HepG2 (cell line): Measurements from ENCODE around the gene ERICH3.

Source experiments
- BHLHE40 ChIP-seq: IDR thresholded peaks from 2 replicates; pipeline ENCODE4 v1.6.1; 2011; ENCODE audit warnings: low read length, improper control_type of control experiment
- CTCF ChIP-seq: sonication (generic); formaldehyde crosslinking; IDR thresholded peaks from 2 replicates; pipeline ENCODE4 v1.5.0; 2020; ENCODE audit warnings: mild to moderate bottlenecking, missing genetic modification reagents, moderate library complexity
- EED ChIP-seq: sonication (generic); formaldehyde crosslinking; IDR thresholded peaks from 2 replicates; pipeline ENCODE4 v1.5.0; 2020; ENCODE audit warnings: mild to moderate bottlenecking, missing genetic modification reagents
- ELF4 ChIP-seq: sonication (generic); formaldehyde crosslinking; IDR thresholded peaks from 2 replicates; pipeline ENCODE4 v1.5.0; 2020; ENCODE audit warnings: missing genetic modification reagents, mild to moderate bottlenecking, moderate library complexity, borderline replicate concordance
- ELK4 ChIP-seq: sonication (generic); formaldehyde crosslinking; IDR thresholded peaks from 2 replicates; pipeline ENCODE4 v1.9.0; 2021; ENCODE audit warnings: missing genetic modification reagents, borderline replicate concordance
- ETV5 ChIP-seq: IDR thresholded peaks from 2 replicates; pipeline ENCODE4 v1.6.1; 2018; ENCODE audit warnings: missing biosample characterization, missing genetic modification reagents, inconsistent platforms, borderline replicate concordance
- FOXA1 ChIP-seq, 2 experiments: fragments of 450-650 bp in 1 of 2; sonication (generic) in 1 of 2; formaldehyde crosslinking in 1 of 2; IDR thresholded peaks; 2 replicates each; pipeline versions ENCODE4 v1.4.0 to v1.6.1; 2016 to 2020; ENCODE audit warnings: missing genetic modification reagents in 1 of 2
- MAFK ChIP-seq, 2 experiments: IDR thresholded peaks in 1 of 2; conservative IDR thresholded peaks in 1 of 2; 2 replicates each; pipeline ENCODE4 v1.6.1; 2011; ENCODE audit warnings: improper control_type of control experiment in 2 of 2, low read length in 2 of 2
- MXI1 ChIP-seq: IDR thresholded peaks from 3 replicates; pipeline ENCODE4 v1.6.1; 2012; ENCODE audit warnings: low read depth, low read length, inconsistent platforms, borderline replicate concordance
- TP53 ChIP-seq: sonication (generic); formaldehyde crosslinking; conservative IDR thresholded peaks from 2 replicates; pipeline ENCODE4 v1.4.0; 2020; ENCODE audit warnings: missing genetic modification reagents
- YEATS4 ChIP-seq: sonication (generic); formaldehyde crosslinking; IDR thresholded peaks from 2 replicates; pipeline ENCODE4 v1.4.0; 2020; ENCODE audit warnings: missing genetic modification reagents, borderline replicate concordance
- ZNF639 ChIP-seq: conservative IDR thresholded peaks from 2 replicates; pipeline ENCODE4 v1.6.1; 2018; ENCODE audit warnings: missing genetic modification reagents
- ZNF691 ChIP-seq: sonication (generic); formaldehyde crosslinking; IDR thresholded peaks from 2 replicates; pipeline ENCODE4 v1.4.0; 2020; ENCODE audit warnings: missing genetic modification reagents, low read depth, mild to moderate bottlenecking, borderline replicate concordance

GRCh38 chr1:74578101-74578500, 95.5 kb downstream of the ERICH3 start:
- TF ChIP-seq ZNF691 (CRISPR knock-in tag): no peak
- no peak for TF ChIP-seq ZNF639
- TF ChIP-seq ETV5 (CRISPR knock-in tag): no peak
- no peak for TF ChIP-seq BHLHE40
- TF ChIP-seq CTCF (CRISPR knock-in tag): no peak
- TF ChIP-seq FOXA1 (IDR thresholded peaks at IDR 0.05): no peak
- no peak for TF ChIP-seq FOXA1 (CRISPR knock-in tag; IDR thresholded peaks at IDR 0.05)
- no peak for TF ChIP-seq EED
- no peak for TF ChIP-seq TP53 (CRISPR knock-in tag)
- no peak for TF ChIP-seq ELK4
- no peak for TF ChIP-seq MAFK (conservative IDR thresholded peaks at IDR 0.05 in 1 of 2, IDR thresholded peaks at IDR 0.05 in 1 of 2; ENCODE audit: low read length in 2 of 2)
- TF ChIP-seq YEATS4: no peak
- no peak for TF ChIP-seq ELF4 (CRISPR knock-in tag)
- no peak for TF ChIP-seq MXI1
